Activated T-cell treated with anti-CD3 and anti-CD28 coated beads, Interleukin-2, amount 50 U/mL, for 1 hour (primary cell): Measurements from ENCODE around the gene MYLK.

Source experiments
- DNase-seq: peaks from one replicate; pipeline ENCODE4 v3.0.0-alpha.2; 2020

Gene MYLK

DNA sequence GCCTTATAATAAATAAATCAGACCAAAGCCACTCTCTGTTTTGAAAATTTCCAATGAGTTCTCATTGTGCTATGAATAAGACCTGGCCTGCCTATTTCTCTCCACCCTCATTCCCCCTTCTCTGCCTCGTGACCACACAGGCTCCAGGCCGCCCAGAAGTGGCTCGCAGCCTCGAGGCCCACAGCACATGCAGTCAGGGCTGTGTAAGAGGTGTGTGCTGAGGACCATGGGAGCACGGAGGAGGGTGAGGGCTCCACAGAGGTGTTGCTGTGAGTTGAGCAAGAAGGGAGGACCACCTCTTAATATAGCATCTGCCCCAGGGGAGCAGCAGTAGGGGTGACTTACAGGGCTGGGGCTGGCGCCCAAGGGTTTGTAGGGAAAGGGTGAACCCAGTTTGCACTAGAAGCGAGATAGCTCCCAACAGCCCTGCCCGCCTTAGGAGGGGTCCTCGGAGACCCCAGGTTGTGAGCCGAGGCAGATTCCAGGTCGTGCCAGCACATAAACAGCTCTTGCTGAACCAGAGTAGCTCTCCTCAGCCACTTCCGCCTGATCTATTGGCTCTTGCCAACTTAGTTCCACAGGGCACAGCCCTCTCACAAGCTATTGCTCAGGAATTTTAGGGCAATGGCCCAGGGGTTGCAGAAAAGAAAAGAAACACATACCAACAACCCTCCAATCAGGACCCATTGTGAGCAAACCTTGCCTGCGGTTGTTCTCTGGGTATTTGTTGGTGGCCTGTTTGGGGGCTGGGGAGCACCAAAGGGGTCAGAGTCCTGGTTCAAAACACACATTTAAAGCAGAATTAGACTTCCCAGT is 117.7 kb downstream of the MYLK start:
- no peak for DNase-seq

DNA sequence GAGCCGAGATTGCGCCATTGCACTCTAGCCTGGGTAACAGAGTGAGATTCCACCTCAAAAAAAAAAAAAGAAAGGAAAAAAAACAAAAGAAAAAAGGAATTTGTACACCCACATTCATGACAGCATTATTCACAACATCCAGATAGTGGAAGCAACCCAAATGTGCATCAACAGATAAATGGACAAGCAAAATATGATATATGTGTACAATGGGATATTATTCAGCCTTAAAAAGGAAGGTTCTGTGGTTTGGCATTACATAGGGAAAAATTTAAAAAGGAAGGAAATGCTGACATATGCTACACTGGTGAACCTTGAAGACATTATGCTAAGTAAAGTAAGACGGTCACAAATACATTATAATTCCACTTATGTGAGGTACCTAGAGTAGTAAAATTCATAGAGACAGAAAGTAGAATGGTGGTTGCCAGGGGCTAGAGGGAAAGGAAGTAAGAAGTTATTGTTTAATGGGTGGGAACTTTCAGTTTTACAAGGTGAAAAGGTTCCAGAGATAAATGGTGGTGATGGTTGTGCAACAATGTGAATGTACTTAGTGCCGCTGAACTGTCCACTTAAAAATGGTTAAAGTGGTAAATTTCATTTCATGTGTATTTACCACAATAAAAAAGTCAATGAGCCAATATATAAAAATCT is 118.5 kb downstream of the MYLK start:
- no peak for DNase-seq

DNA sequence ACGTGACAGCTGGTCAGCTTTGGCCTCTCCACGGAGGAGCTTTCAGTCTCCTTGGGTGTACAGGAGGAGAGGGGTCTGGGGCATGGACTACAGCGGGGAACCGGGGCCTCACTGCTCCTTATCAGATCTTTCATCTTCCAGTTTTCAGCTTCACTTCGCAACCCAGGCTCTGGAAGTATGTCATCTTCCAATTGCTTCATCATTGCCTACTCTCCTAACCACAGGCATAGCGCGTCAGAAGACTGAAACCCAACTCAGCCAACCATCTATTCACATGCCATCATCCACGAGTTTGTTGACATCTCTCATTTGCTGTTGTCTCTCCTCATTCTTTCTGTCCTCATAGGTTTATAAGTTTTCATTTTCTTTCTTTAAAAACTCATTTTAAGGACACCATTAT is 119.5 kb downstream of the MYLK start:
- DNase-seq, result no peak

DNA sequence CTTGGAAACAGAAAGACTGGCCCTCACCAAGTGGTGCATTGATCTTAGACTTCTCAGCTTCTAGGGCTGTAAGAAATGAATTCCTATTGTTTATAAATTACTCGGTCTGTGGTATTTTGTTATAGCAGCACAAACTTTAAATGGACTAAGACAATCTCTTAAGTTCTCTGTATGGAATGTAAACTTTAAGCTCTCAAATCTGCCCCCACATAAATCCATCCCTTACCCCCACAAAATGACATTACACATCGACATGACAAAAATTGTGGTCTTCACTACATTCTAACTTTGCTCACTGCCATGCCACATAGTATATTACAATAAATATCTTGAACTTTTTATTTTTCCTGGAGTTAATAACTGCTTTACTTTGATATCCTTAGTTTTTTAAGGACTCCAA is 121.3 kb downstream of the MYLK start:
- no peak for DNase-seq

DNA sequence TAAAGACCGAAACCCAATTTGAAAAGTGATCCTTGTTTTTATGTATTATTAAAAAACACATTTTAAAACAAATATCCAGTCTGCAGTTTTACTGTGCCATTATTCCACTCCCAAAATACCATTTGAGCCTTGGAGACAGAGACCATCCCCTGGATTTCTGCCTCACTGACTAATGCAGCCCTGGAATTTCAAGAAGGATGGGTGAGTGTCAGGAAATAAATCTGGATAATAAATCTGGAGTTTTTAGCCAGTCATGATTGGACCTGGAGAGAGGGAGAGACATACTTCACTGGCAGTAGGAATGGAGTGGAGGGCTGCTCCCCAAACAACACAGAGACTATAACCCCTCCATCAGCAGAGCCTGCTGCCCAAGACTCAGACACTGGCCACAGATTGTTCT is 123.3 kb downstream of the MYLK start:
- DNase-seq, result no peak

DNA sequence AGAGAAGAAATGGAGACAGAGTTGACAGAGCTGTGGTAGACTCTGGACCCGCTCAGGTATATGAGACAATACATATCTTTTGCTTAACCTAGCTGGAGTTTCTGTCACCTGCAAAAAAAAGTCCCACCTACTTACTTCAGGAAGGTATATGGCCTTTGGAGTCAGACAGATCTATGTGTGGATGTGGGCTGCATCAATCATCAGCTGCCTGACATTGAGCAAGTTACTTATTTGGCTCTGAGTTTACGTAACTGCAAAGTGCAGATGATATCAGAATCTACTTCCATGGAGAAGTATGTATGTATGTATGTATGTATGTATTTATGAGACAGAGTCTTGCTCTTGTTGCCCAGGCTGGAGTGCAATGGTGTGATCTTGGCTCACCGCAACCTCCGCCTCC is 124.3 kb downstream of the MYLK start:
- no peak for DNase-seq

DNA sequence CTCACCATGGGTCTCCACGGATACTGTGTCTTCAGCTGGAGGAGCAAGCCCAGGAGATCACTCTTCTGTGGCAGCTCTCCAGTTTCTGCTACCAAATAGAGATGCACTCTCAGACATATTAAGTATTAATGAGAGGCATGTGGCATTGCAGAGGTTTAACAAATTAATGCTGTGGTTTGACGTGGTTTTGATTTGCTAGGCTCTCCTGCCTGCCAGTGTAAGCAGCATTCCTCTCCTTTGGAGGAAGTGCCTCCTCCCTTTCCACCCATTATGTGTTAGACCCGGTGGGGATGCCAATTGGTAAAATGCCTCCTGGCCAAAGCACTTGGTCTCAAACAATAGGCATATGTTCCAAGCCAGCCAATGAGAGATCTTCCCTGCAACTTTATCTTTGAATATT is 124.8 kb downstream of the MYLK start:
- no peak for DNase-seq

DNA sequence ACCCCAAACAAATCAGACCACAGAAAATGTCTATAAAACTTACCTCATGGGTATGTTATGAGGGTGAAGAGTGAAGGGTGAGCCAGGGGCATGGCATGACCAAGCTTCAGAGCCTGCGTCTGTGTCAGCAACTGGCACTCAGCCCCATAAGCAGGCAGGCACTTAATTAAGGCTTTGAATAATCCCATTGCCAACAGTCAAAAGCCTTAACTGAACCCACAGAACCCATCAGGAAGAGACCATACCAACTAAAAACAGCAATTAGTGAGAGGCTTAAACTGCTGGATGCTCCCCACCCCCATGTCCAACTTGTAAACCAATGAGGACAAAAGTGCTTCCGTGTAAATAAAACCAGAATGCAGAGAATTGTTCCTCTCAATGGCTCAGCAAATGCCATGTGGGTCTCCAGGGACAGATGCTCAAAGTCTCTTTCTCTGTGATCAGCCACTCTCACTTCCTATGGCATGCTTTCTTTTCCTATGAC is 126.0 kb downstream of the MYLK start:
- no peak for DNase-seq

DNA sequence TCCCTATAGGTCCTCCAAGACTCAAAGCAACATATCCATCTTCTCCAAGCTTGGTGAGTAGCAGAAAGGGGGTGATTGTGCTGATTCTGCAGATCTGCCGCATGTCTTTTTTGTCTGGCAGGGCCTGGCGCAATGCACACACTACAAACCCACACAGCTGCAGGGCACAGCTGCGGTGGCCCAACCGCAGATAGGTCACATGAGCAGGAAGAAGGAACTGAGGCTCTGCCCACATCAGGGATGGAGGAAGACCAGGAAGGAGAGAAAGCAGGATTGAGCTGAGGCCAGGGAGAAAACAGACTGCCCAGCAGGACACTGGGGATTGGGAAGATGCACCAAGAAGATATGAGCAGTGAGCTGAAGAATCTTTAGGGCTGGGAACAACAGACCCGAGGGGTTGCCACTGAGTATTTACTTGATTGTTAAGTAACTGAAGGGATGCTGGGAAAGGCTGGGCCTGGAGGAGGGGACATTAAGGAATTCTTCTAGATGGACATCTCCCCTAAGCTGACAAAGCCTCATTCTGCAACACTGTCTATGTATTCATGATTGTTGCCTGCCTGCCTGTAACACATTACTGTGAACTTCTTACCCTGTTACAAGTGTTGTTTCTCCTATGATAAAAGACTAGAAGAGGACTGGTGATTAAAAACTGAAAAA is 126.7 kb downstream of the MYLK start:
- no peak for DNase-seq

DNA sequence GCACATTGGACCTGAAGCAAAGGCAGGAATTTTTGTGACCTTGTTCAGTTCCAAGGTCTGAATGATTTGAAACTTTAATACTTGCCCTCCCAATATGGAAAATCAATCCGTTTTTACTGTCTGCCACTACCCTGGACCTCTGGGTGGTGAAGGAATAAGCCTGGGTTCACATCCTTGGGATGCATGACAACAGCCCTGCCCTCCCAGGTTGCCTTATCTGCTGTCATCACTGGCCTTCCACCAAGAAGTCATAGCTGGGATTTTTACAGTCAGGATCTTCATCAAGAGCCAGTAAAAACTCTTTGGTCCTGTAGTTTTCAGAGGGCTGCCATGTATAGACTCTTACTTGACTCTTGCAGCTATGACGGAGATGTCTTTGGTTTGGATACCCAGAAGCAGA is 128.6 kb downstream of the MYLK start:
- DNase-seq, result no peak

DNA sequence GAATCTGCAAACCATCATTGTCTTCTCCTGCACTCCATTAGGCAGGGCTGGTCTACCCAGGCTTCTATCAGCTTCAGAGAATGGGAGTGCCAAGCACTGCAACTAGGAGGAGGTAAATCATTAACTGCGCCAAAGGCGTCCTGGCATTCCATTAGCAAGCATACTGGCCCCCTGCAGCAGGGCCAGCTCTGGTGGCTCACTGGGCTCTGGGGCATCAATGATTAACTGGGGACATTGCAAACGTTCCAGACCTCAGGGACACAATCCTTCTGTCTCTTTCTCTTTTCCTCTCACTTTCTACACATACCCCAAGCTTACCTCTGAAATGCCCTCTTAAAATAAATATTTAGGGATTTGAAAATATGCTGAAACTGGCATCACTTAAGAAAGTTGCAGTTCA is 129.0 kb downstream of the MYLK start:
- DNase-seq, result no peak

DNA sequence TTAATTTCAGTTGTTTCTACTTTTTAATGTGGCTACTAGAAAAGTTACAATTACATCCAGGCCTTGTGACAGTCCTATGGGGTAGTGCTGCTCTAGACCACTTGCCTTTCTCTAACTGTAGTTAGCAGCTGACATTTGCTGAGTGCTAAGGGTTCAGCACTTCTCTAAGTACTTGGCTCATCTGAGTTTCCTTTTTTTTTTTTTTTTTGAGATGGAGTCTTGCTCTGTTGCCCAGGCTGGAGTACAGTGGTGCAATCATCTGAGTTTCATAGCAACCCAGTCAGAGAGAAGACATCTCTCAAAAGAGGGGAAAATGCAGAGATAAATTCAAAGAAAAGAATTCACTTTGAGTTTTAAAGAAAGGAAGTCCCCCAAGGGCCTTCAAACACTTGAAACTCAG is 130.8 kb downstream of the MYLK start:
- no peak for DNase-seq

DNA sequence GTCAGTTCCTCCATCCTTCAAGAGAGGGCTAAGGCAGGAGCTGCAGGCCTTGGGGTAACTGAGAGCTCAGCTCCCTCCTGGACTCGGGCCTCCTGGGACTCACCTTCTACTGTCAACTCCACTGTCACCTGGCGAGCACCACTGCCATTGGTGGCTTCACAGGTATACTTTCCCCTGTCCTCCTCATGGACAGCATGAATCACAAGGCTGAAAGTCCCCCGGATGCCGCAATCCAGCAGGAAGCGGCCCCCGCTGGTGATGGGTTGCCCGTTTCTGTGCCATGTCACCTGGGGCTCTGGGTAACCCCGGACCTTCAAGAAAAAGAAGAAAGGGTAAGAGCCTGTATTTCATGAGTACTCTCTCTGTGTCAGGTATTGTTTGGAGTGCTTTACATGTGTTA is 131.9 kb downstream of the MYLK start:
- no peak for DNase-seq

DNA sequence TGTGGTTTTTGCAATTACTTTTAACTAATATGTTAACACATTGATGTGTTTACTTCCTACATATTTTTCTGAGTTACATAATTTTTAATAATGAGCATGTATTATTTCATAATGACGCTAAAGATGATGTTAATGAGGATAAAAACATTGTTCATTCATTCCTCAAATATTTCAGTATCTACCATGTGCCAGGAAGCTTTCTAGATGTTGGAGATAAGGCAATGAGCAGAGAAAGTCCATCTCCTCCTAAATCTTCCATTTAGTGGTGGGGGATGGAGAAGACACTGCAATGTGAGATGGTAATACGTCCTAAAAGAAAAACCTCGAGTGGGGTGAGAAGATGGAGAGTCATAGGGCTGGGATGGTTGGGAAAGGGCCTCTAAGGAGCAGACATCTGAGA is 132.7 kb downstream of the MYLK start:
- no peak for DNase-seq

DNA sequence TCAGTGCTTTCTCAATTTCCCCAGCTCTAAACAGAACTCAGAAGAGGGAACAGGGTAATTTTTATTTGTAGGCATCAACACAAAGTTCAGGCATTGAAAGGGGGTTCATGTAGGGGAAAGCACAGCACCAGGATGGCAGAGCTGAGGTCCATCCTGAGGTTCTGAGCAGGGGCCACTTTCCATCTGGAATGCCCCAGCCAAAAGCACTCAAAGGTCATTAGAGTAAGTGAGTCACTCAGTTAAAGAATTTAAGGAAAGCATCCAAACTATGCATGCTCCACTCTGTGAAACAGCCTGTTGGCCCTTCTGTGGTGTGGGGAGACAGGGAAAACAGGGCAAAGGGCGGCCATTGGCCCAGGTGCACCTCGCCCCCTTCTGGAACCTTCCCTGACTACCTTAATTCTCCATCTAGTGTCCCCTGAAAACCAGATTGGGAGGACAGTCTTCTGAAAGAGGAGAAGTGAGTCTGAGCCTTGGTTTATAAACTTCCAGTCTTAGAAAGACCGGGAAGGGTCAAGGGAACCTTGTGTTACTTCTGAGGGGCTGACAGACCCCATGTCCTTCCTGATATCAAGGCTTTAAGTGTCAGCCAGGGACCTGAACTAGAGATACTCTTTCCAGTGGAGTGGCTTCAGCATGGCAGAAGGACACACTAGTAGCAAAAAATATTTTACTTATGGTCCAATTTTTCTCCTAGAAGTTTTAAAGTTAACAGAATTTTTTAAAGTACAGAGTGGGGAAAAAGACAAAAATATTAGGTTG is 133.3 kb downstream of the MYLK start:
- DNase-seq, result no peak

DNA sequence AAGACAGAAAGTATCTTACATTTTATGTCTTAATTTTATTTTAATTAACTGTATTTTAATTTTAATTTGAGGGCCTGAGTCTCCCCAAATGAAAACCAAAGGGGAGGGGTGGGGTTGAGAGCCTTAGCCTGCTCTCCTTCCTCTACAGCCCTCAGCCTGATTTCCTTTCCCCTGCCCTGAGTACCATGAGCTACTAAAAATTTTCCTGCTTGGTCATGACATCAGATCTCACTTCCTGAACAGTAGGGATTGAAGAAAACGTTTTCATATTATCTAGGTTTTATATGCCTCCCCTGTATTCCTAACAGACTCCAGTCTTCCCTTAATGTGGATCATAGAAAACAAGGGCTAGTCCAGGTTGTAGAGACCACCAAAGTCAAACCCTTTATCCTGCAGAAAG is 133.9 kb downstream of the MYLK start:
- DNase-seq, result no peak

DNA sequence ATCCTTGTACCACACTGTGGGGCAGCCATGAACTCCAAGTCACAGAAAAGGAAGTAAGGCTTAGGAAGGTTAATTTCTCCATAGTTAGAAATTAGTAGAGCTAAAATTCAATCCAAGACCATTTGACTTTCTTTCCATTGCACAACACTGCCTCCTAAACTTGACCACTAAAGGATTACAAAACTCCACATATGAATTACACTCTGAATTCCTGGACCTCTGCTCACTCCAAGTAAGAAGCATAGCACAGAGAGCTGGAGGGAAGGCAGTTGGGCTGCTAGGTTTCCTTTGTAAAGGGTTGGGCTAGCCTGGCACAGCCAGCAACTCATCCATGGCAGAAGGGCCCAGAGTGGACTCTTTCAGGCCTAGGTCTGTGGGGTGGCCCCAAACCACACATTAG is 134.4 kb downstream of the MYLK start:
- no peak for DNase-seq

DNA sequence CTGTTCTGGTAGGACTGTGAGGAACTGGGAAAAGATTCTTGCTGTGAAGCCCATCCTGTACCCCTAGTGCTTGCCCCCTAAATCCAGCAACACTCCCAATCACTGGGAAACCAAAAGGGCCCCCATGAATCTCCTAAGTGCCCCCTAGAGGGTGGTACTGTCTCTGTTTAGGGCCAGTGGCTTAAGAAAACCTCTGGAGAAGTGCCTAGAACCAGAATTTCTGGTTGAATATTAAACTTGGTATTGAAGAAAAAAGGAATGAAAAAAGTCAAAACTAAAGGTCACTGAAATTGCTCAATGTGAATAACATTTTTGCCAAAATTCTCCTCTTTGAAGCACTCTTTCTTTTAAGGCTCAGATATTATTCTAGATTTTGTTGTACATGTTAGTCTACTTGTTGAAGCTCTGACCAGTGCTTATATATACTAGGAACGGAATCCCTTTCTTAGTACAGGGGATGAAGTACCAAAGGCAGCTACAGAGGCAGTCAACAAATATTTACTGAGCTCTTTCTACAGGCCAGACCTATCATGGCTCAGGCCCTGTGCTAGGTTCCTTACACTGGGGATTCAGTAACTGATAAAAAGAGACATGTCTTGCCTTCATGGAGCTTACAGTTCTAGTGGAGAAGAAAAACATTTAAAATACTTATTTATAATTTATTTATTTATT is 138.8 kb downstream of the MYLK start:
- DNase-seq, result no peak

DNA sequence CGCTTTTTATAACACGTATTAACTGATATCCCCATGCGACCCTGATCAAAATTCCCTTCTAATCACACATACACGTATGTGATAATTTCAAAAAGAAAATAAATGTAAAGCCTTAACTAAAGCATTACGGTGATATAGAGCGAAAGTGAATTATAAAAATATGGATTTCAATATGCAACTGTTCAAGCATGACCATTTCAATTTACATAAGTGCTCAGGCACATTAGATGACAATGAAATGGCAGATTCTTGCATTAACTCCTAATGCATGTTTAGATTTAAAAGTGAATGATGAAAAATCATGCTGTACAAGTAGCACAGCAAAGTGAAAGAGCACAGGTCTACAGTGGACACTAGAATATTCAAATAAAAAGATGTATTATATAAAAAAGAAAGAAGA is 140.1 kb downstream of the MYLK start:
- no peak for DNase-seq

DNA sequence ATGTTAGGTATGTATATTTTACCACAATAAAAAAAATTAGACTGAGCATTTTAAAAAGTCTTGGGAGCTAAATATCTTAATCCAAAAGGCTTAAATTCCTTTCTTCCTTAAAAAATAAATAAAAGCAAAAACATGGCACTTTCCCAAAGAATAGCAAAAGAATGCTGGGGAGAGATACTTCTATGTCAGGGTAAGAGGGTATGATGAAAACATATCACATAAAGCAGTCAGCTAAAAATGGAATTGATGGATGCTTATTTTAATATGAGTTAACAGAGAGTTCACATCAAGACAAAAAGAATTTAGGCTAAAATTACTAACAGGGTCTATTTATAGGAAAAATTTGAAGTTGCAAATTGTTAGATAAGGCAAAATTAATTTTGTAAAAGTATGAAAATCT is 141.0 kb downstream of the MYLK start:
- no peak for DNase-seq

DNA sequence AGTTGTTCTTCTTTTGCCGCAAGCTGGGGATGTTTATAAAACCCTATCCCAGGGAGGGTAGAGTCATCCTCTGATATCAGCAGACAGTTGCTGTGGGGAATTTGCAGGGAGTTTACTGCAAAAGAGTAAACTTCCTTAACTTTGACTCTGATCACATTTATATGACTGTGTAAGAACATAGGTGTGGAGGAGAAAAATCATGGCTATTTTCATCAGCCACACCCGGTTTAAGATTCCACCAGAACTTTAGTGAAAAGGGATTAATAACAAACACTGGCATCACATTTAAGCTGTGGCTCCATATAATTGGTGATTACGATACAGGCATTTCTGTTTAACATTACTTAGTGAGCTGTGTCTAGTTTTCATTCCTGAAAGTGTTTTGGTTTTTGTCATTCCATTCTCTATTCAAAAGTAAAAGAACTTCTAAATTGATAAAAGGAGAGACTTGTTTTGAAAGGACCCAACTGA is 143.1 kb downstream of the MYLK start:
- no peak for DNase-seq

DNA sequence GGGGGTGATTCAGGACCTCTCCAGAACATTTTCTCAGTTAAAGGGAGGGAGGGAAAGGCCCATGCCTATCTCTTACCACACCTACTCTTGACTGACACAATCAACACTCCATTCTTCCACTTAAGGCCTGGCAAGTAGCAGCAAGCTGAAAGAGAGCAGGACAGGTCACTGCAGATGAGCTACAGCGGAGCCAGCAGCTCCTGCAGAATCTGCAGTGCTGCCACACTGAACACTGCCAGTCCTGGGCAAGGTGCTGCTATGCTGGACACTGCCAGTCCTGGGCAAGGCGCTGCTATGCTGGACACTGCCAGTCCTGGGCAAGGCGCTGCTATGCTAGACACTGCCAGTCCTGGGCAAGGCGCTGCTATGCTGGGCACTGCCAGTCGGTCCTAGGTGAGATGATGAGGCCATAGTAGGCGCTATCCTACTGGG is 143.7 kb downstream of the MYLK start:
- no peak for DNase-seq

DNA sequence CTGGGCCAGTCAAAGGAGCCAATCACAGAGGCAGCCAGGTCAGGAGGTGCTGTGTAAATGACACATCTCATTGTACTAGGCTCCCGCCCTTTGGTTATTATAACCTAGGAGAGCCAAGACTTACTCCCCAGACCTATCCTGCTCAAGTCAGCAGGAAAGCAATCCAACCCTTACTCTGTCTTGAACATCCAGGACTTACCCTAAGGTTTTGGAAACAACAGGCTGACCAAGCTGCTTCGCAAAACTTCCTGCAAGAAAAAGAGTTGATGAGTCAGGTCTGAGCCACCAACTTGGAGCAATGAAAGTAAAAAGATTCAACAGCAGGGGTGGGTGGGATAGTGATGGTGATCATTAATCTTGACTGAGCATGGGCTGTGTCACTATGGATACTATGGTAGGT is 144.4 kb downstream of the MYLK start:
- DNase-seq, result no peak
